Activated naive CD8-positive, alpha-beta T cell treated with anti-CD3 and anti-CD28 coated beads, Interleukin-2, amount 50 U/mL, for 16 hours (primary cell): Measurements from ENCODE around the gene RUVBL2.
A peak's percentile ranks its signal among the peaks of the same experiment; 100 is the strongest.

Source experiments
- DNase-seq: peaks from one replicate; pipeline ENCODE4 v3.0.0-alpha.2; 2020; ENCODE audit warnings: low read depth, low spot score

Gene RUVBL2

DNA sequence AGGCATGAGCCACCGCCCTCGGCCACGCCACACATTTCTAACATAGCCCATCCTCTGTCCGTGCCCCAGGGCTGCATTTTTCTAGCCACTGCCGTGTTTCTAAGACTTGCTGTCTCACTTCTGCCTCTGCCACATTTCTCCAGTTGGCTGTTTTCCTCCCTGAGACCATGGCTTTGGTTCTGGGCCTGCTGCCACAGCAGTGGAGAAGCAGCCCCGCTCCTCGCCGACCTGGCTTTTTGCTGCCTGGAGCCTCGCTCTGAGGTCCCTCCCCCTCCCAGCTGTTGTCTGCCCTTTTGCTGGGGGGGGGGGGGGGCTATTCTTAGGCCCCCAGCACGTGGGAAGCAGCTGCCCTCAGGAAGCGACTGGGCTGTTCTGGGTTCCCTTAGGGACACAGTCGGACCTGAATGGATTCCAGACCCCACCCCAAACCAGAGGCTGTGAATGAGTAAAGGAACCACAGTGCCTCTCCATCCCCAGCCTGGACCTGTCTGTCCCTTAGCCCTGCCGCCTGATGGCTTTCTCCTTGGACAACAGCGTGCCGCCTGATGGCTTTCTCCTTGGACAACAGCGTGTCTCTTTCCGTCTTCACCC, 3.9 kb upstream of the RUVBL2 start:
- DNase-seq: no peak

- DNase-seq: no peak
Measured at GRCh38 chr19:48990400-48990799, 3.3 kb upstream of the RUVBL2 start.

- no peak for DNase-seq
Measured at GRCh38 chr19:48991011-48991609, 2.6 kb upstream of the RUVBL2 start.

DNA sequence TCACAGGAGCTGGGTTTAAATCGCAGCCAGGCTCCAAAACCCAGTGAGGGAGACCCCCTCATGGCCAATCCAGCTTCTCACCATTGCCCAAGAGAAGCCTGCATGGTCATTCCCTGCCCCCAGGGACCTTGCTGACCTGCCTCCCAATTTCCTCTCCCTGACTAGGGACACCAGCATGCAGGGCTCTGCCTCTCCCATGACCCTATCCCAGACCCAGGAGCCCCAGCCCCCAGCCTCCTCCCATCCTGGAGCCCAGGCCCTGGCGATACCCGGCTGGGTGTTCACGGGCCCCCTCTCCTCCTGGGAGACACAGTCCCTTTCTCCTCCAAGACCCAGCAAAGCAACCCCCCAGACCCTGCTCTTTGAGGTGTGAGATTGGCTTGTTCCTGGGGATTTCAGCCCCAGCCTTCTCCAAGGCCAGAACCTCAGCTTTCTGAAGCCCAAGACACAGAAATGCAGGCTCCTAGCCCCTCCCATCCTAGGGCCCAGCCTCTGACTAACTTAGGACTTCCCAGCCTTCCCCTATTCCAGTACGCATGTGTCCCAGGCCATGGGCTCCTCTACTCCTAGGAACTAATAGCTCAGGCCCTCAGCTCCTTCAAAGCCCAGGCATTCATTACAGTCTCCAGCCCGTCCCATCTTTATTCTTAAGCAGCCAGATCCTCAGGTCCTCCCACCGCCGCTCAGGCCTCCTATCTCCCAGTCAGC, 1.7 kb upstream of the RUVBL2 start:
- DNase-seq: no peak

- DNase-seq: no peak
Measured at GRCh38 chr19:48992581-48993174, 1.0 kb upstream of the RUVBL2 start.

DNA sequence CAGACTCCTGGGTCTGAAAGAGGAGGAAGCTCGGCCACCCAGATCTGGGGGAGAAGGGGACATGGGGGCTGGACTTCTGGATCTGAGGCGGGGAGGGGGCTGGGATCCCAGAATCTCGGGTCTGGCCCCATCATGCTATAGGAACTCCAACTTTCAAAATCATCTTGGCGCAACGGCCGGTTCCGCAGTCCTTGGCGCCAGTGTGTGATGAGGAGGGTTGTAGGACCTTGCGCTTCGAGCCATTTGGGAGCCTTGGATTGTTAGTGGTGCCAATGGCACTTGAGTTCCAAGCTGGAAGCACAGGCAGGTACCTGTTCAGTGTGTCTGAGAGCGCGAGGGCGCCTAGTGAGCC, 324 bp downstream of the RUVBL2 start:
- DNase-seq: no peak

- DNase-seq: peak; percentile 9
Measured at GRCh38 chr19:48997972-48998371, 4.3 kb downstream of the RUVBL2 start.

DNA sequence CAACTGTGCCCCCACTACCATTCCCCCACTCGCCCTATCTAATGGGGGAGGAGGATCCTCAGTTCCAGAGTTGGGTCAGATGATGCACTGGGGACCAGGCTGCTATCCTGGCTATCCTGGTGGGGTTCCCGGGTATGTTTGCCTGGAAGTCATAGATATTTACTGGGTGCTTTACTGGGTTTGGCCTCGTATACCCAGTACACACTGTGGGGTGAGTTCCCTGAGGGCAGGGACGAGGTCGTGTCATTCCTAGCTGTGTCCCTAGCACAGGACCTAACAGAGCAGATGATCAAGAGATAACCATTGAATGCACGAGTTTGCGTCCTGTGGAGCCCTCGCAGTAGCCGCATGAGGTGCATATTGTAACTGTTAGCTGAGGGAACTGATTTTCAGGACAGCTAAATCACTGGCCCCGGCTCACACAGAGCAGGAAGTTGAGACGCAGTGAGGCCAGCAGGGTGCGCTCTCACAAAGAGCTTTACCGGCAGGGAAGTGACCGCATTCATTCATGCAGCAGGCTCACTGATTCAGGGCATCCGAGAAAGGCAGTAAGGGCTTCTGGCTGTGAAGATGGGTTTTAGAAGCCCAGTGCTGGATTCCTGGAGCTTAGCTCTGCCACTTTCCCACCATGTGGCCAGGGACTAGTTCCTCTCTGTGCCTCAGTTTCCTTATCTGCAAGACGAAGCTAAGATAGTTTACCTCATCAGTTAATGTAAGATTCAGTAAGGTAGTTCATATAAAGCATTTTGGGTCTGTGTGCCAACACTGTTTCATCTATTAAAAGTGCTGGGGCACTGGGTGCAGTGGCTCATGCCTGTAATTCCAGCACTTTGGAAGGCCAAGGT, 6.0 kb downstream of the RUVBL2 start:
- peak; percentile 18 for DNase-seq

- no peak for DNase-seq
Measured at GRCh38 chr19:49004133-49004532, 10.4 kb downstream of the RUVBL2 start.

DNA sequence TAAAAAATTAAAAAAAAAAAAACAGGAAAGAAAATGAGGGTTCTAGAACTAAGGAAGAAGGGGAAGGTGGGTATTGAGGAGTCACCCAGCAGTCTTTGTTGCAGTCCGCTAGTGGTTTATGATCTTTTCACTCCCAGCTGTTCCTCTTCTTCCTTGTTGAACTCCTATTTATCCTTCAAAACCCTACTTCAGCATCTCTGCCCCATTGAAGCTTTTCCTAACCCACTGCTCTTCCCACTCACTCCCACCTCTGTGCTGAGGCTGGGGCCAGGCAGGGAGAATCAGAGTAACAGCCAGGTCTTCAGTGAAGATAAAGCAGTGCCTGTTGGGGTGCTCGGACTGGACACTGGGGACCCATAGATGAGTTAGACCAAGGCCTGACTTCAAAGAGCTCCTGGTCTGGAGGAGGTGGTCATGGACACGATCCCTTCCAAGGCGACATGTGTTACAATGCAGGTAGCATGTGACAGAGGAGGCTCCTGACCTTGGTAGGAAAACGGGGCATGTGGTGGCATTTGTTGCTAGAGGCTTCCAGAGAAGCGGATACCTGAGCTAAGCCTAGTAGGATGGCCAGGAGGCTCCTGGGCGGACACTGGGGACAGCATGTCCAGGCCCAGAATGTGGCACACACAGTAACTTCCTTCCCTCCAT, 11.4 kb downstream of the RUVBL2 start:
- no peak for DNase-seq

DNA sequence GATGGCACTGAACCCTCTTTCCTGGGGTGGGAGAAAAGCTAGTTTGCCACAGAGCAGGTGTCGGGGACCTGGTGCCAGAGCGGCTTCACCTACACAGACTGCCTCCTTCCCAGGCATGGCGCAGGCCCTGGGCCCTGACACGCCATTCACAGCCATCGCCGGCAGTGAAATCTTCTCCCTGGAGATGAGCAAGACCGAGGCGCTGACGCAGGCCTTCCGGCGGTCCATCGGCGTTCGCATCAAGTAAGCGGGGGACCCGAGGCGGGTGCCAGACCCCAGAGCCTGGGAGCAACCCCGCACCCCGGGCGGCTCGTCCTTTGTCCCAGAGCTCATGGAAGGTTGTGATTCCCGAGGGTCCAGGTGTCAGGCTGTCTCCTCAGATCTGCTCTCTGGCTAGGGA, 13.2 kb downstream of the RUVBL2 start:
- no peak for DNase-seq

DNA sequence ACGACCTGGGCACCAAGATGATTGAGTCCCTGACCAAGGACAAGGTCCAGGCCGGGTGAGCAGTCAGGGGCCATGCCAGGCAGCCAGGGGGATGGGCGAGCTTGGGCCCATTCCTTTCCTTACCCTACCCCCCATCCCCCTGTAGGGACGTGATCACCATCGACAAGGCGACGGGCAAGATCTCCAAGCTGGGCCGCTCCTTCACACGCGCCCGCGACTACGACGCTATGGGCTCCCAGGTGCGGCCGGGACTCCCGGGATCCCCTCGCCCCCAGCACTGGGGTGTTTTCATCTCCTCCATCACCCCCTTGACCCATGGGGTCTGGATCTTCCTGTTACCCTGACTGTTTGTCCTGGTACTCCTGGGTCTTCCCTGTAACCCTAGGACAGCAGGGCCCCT, 16.1 kb downstream of the RUVBL2 start:
- DNase-seq: no peak

- DNase-seq: no peak
Measured at GRCh38 chr19:49010453-49010852, 16.8 kb downstream of the RUVBL2 start.

DNA sequence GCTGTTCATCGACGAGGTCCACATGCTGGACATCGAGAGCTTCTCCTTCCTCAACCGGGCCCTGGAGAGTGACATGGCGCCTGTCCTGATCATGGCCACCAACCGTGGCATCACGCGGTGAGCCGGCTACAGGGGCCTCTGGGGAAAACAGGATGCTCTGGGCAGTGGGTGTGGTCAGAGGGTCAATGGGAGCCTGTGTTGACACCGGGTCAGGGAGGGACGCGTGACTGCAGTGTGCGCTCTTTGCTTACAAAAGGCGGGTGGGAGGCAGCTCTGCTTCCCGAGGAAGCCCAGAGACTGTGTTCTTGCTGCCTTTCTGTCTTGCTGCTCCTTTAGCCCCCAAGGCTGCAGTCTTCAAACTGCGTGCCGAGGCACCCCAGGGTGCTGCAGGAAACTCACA, 17.5 kb downstream of the RUVBL2 start:
- DNase-seq: no peak

- no peak for DNase-seq
Measured at GRCh38 chr19:49014123-49014869, 20.6 kb downstream of the RUVBL2 start.

GRCh38 chr19:49014870-49015255, 21.2 kb downstream of the RUVBL2 start:
- no peak for DNase-seq

GRCh38 chr19:49016067-49016839, 22.6 kb downstream of the RUVBL2 start:
- no peak for DNase-seq

DNA sequence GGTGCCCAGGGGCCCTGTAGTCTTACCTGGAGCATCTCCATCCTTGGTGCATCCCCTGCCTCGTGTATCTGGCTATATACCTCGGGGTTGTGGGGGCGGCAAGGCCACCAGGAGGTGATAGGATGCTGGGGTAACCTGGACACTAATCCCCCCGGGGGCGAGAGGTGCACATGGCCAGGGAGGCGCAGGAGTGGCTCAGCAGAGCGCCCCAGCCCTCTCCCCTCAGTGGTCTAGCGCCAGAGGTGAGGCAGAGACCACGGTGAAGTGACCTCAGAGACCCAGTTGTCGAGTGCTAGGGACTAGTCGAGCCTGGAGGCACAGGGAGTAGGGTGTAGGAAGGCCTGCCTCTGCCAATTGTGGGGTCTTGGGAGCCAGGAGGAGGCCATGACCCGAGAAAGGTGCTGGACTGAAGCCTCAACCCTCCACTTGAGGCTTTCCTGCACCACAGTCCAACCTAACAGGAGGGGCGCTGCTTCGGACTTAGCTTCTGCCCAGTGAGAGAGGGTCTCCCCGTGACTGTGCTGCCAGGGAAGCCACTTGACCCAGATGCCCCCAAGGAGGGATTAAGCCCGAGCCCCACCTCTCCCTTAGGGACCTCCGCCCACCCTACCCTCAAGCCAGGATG, 23.5 kb downstream of the RUVBL2 start, which contains the start of gene LHB:
Gene LHB (minus strand): TSS at position 51 of the 625 bp plus-strand sequence. CDS start 10 bp downstream, at position 41.
- no peak for DNase-seq

DNA sequence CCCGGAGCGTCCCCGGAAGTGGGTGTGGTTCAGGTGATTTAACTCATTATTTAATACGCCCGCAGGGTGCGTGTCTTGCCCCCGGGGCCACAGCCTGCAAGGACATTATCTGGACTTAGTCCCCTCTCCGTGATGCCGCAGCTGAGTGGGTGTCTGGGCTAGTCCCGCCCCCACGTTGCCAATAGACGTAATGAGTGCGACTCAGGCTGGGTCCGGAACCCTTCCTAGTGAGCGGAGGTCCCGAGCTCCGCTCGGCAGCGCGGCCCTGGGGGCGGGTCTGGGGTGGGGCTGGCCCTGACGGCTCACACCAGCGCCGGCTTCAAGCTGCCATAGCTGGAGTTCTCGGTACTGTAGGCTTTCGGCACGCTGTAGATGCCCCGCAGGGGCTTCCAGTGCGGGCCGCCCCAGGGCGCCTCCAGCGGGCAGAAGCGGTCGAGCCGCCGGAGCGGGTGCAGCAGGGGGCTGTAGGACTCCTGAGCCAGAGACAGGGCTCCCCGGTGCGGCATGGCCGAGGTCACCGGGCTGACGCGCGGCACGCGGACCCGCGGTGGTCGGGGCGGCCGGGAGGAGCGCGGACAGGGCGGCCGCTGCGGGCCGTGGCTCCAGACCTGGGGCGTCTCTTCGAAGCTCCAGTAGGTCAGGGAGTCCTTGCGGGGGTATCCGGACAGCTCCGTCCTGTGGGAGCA, 24.1 kb downstream of the RUVBL2 start:
- DNase-seq: peak; percentile 27
